Measurements from ENCODE around the gene CDK13. TPM values are rescaled to one million over a fixed set of nuclear protein-coding genes. Genes with fewer than 3 reads are reported as not detected.
A peak's percentile ranks its signal among the peaks of the same experiment; 100 is the strongest.

Gene CDK13
- total RNA-seq, 1 experiment from 2014 or later = 52.2 TPM

DNA sequence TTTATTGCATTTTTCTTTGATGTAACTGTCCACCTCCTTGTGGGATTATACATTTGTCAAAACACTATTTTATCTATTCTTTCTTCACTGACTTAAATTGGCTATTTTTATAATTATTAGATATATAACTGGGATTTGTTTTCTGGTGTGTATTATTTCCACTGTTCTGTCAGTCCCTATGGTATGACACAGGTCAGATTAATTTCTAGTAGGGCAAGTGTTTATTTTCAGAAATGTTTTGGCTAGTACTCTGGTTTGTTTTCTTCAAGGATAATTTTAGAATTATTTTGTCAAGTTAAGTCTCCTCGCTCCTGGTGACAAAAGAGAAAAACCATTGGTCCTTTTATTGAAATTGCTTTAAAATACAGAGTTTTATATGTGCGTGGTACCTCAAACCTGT, 93.1 kb downstream of the CDK13 start:
- no peak overlapping the region for H3K4me3 Mint-ChIP-seq
- no peaks in the 10 kb centered on the region for H3K27me3 Mint-ChIP-seq (ENCODE audit: low read depth)
- no peak overlapping the region for H4K91ac ChIP-seq (ENCODE audit: insufficient read length, low read depth, low read length)
- H3K23me2 ChIP-seq (ENCODE audit: insufficient read length, low read depth, low read length, poor library complexity, severe bottlenecking) = no peaks in the 10 kb centered on the region
- no peak overlapping the region for H3K23ac ChIP-seq (ENCODE audit: insufficient read length, low read depth, low read length)
- H3K27ac ChIP-seq (ENCODE audit: insufficient read length, low read depth, low read length) = no peak overlapping the region
- no peak overlapping the region for H3K9ac ChIP-seq (ENCODE audit: extremely low read depth, insufficient read length, low read length)
- H3K79me2 ChIP-seq (ENCODE audit: insufficient read depth, low read length) = no peaks in the 10 kb centered on the region
- H3K27me3 ChIP-seq (ENCODE audit: insufficient read depth, low read length) = no peaks in the 10 kb centered on the region
- no peak overlapping the region for H2BK5ac ChIP-seq (ENCODE audit: insufficient read length, low read length)
- no peak overlapping the region for H3T11ph ChIP-seq (ENCODE audit: low read length)
- H3K36me3 Mint-ChIP-seq (ENCODE audit: insufficient read depth in 1 of 3, low read depth in 3 of 3) = peaks cover 0 to 9% (median 8%) of the 10 kb centered on the region in 3 experiments; a peak in 6 of 7 replicates
- no peak overlapping the region for H2AFZ ChIP-seq (ENCODE audit: low read length)
- peak overlapping the region; percentile 79 to 89 (median 83); a peak in 4 of 7 replicates for H3K27ac Mint-ChIP-seq
- no peaks in the 10 kb centered on the region for H3K79me1 ChIP-seq (ENCODE audit: insufficient read depth, low read depth, low read length, poor library complexity, severe bottlenecking)
- H3K9me3 ChIP-seq (ENCODE audit: control insufficient read depth, low read depth, low read length) = no peaks in the 10 kb centered on the region
- no peak for DNase-seq
- H3K18ac ChIP-seq (ENCODE audit: insufficient read length, low read depth, low read length) = no peak overlapping the region
- TF ChIP-seq, protein P1, sequence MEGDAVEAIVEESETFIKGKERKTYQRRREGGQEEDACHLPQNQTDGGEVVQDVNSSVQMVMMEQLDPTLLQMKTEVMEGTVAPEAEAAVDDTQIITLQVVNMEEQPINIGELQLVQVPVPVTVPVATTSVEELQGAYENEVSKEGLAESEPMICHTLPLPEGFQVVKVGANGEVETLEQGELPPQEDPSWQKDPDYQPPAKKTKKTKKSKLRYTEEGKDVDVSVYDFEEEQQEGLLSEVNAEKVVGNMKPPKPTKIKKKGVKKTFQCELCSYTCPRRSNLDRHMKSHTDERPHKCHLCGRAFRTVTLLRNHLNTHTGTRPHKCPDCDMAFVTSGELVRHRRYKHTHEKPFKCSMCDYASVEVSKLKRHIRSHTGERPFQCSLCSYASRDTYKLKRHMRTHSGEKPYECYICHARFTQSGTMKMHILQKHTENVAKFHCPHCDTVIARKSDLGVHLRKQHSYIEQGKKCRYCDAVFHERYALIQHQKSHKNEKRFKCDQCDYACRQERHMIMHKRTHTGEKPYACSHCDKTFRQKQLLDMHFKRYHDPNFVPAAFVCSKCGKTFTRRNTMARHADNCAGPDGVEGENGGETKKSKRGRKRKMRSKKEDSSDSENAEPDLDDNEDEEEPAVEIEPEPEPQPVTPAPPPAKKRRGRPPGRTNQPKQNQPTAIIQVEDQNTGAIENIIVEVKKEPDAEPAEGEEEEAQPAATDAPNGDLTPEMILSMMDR (conservative IDR thresholded peaks at IDR 0.05) = no peak
- H4K20me1 ChIP-seq (ENCODE audit: control insufficient read depth, insufficient read depth, insufficient read length) = no peaks in the 10 kb centered on the region
- no peak overlapping the region for H2BK15ac ChIP-seq (ENCODE audit: low read depth, low read length)
- H3K4ac ChIP-seq (ENCODE audit: low read depth, low read length) = no peak overlapping the region
- no peak overlapping the region for H2BK12ac ChIP-seq (ENCODE audit: insufficient read length, low read depth, low read length)
- WGBS (ENCODE audit: extremely low coverage, insufficient read length, low lambda C conversion rate) = no CpG with 5 or more reads among the region's 2 CpGs
- H4K8ac ChIP-seq (replicated peaks; ENCODE audit: insufficient read length, low read depth, low read length) = no peak overlapping the region
- H3K9me3 Mint-ChIP-seq = no peaks in the 10 kb centered on the region
- no peaks in the 10 kb centered on the region for H3K4me1 Mint-ChIP-seq
- H2BK20ac ChIP-seq (ENCODE audit: low read depth, low read length, poor library complexity, severe bottlenecking) = no peak overlapping the region
- H3K4me1 ChIP-seq (ENCODE audit: insufficient read depth, low read length) = no peaks in the 10 kb centered on the region
- H2BK120ac ChIP-seq (ENCODE audit: low read depth, low read length, poor library complexity, severe bottlenecking) = no peak overlapping the region
- H2AK5ac ChIP-seq (ENCODE audit: insufficient read length, low read length) = no peak overlapping the region
- no peak overlapping the region for H3K56ac ChIP-seq (ENCODE audit: insufficient read length, low read depth, low read length)
- H3K4me2 ChIP-seq (ENCODE audit: insufficient read depth, insufficient read length, low read length) = no peak overlapping the region
- H3K14ac ChIP-seq (ENCODE audit: insufficient read depth, low read length) = no peak overlapping the region
- H4K5ac ChIP-seq (ENCODE audit: insufficient read length, low read depth, low read length) = no peak overlapping the region
